Esophagus muscularis mucosa (tissue), 3 donors: ENCODE measurements around the gene IFNA7.

Source experiments
- POLR2A ChIP-seq: fragments of 450-650 bp; IDR thresholded peaks from one replicate; pipeline ENCODE4 v1.6.1; 2017; ENCODE audit warnings: antibody characterized with exemption, moderate library complexity, mild to moderate bottlenecking, low read depth
- POLR2AphosphoS5 ChIP-seq, 2 donors: sonication (generic); formaldehyde crosslinking; IDR thresholded peaks; one replicate each; pipeline ENCODE4 v1.6.1; 2017; ENCODE audit warnings: antibody characterized with exemption in 2 of 2
- TF ChIP-seq, protein P1 (sequence below), 3 experiments: fragments of 200-600 bp in 2 of 3; fragments of 450-650 bp in 1 of 3; sonication (generic) in 2 of 3; IDR thresholded peaks; one replicate each; pipeline ENCODE4 v1.5.1; 2017 to 2019; ENCODE audit warnings: antibody characterized with exemption in 3 of 3, mild to moderate bottlenecking in 2 of 3, moderate library complexity in 1 of 3

- no peak for TF ChIP-seq POLR2A
- TF ChIP-seq, protein P1, sequence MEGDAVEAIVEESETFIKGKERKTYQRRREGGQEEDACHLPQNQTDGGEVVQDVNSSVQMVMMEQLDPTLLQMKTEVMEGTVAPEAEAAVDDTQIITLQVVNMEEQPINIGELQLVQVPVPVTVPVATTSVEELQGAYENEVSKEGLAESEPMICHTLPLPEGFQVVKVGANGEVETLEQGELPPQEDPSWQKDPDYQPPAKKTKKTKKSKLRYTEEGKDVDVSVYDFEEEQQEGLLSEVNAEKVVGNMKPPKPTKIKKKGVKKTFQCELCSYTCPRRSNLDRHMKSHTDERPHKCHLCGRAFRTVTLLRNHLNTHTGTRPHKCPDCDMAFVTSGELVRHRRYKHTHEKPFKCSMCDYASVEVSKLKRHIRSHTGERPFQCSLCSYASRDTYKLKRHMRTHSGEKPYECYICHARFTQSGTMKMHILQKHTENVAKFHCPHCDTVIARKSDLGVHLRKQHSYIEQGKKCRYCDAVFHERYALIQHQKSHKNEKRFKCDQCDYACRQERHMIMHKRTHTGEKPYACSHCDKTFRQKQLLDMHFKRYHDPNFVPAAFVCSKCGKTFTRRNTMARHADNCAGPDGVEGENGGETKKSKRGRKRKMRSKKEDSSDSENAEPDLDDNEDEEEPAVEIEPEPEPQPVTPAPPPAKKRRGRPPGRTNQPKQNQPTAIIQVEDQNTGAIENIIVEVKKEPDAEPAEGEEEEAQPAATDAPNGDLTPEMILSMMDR (IDR thresholded peaks at IDR 0.05): no peak
- TF ChIP-seq POLR2AphosphoS5 (IDR thresholded peaks at IDR 0.05): no peak
Measured at GRCh38 chr9:21251190-21251589, 49.2 kb upstream of the IFNA7 start.
